A673 (cell line): ENCODE measurements around the gene SEC23A.

Experiments
- CTCF ChIP-seq: fragments of 300-800, 200-600 bp; sonication (generic); conservative IDR thresholded peaks from 2 replicates; pipeline ENCODE4 v1.5.1; 2017; ENCODE audit warnings: low read depth, mild to moderate bottlenecking, antibody characterized with exemption, low read length, moderate library complexity, mixed read lengths
- EZH2 ChIP-seq: fragments of 200-600 bp; sonication (generic); IDR thresholded peaks from 2 replicates; pipeline ENCODE4 v1.6.1; 2017; ENCODE audit warnings: borderline replicate concordance, low read depth, mild to moderate bottlenecking, mixed read lengths, antibody characterized with exemption, low read length; ENCODE audit not compliant: poor library complexity, severe bottlenecking

GRCh38 chr14:39005044-39005880 lies 97.8 kb downstream of the SEC23A start:
- no peak for TF ChIP-seq CTCF
- no peak for TF ChIP-seq EZH2
